HEK293 (cell line): ENCODE results near the gene SH2D7.

Experiments
- PRDM10 ChIP-seq: fragments of 450-650 bp; formaldehyde crosslinking; IDR thresholded peaks from 2 replicates; pipeline ENCODE4 v1.5.1; 2016; ENCODE audit warnings: missing biosample characterization, missing genetic modification characterization
- SCRT1 ChIP-seq: fragments of 450-650 bp; formaldehyde crosslinking; IDR thresholded peaks from 2 replicates; pipeline ENCODE4 v1.5.1; 2016; ENCODE audit warnings: missing biosample characterization, missing genetic modification characterization, borderline replicate concordance
- ZNF350 ChIP-seq: fragments of 450-650 bp; formaldehyde crosslinking; IDR thresholded peaks from 2 replicates; pipeline ENCODE4 v1.5.0; 2017; ENCODE audit warnings: missing biosample characterization, mild to moderate bottlenecking, missing genetic modification characterization

- TF ChIP-seq SCRT1 (tag by site-specific recombination) (no peak), ZNF350 (tag by site-specific recombination) (no peak), PRDM10 (tag by site-specific recombination) (no peak)
These were observed 15.9 kb upstream of the SH2D7 start for GRCh38 chr15:78076231-78077052.
